NCI-H1105 (cell line): Measurements from ENCODE around the gene ANKRD27.
"Not testable (repeated sequence)": the region's sequence is repeated elsewhere in the genome, so short reads cannot be mapped to it uniquely, and the experiment has no call there.

Experiments
- DNase-seq: peaks from one replicate; lab custom pipeline; 2025; lab: John Stamatoyannopoulos, UW

ANKRD27 gene

GRCh38 chr19:32652331-32652730, 22.6 kb downstream of the ANKRD27 start:
- DNase-seq, result not testable (repeated sequence)

GRCh38 chr19:32651729-32652140, 23.2 kb downstream of the ANKRD27 start:
- no peak for DNase-seq

GRCh38 chr19:32650671-32651070, 24.3 kb downstream of the ANKRD27 start:
- no peak for DNase-seq

- DNase-seq, result no peak
Observed at GRCh38 chr19:32649751-32650150, 25.2 kb downstream of the ANKRD27 start.

GRCh38 chr19:32647361-32647760, 27.6 kb downstream of the ANKRD27 start:
- no peak for DNase-seq

- DNase-seq, result no peak
Observed at GRCh38 chr19:32646556-32646955, 28.4 kb downstream of the ANKRD27 start.

- DNase-seq, result no peak
Observed at GRCh38 chr19:32642771-32643170, 32.2 kb downstream of the ANKRD27 start.

- DNase-seq, result no peak
Observed at GRCh38 chr19:32638625-32639024, 36.4 kb downstream of the ANKRD27 start.

- no peak for DNase-seq
Observed at GRCh38 chr19:32637480-32637879, 37.5 kb downstream of the ANKRD27 start.

GRCh38 chr19:32631381-32631780, 43.6 kb downstream of the ANKRD27 start:
- no peak for DNase-seq

GRCh38 chr19:32630338-32630737, 44.6 kb downstream of the ANKRD27 start:
- DNase-seq, result no peak

GRCh38 chr19:32627714-32628270, 47.2 kb downstream of the ANKRD27 start:
- DNase-seq, result no peak

GRCh38 chr19:32626969-32627368, 48.0 kb downstream of the ANKRD27 start:
- DNase-seq, result no peak

- no peak for DNase-seq
Observed at GRCh38 chr19:32624410-32624809, 50.6 kb downstream of the ANKRD27 start.

- DNase-seq, result no peak
Observed at GRCh38 chr19:32622002-32622401, 53.0 kb downstream of the ANKRD27 start.

- no peak for DNase-seq
Observed at GRCh38 chr19:32619051-32619685, 55.8 kb downstream of the ANKRD27 start.

GRCh38 chr19:32615569-32615968, 59.4 kb downstream of the ANKRD27 start:
- DNase-seq, result no peak

- DNase-seq, result no peak
Observed at GRCh38 chr19:32614916-32615315, 60.1 kb downstream of the ANKRD27 start.

GRCh38 chr19:32613008-32613407, 62.0 kb downstream of the ANKRD27 start:
- DNase-seq, result no peak

GRCh38 chr19:32611161-32611560, 63.8 kb downstream of the ANKRD27 start:
- DNase-seq, result no peak

- DNase-seq, result no peak
Observed at GRCh38 chr19:32607479-32607878, 67.5 kb downstream of the ANKRD27 start.

GRCh38 chr19:32606289-32606688, 68.7 kb downstream of the ANKRD27 start:
- no peak for DNase-seq

GRCh38 chr19:32605544-32605943, 69.4 kb downstream of the ANKRD27 start:
- no peak for DNase-seq

- no peak for DNase-seq
Observed at GRCh38 chr19:32603961-32604360, 71.0 kb downstream of the ANKRD27 start.
